ENCODE results near the gene GOLGA2. TPM values are rescaled to one million over a fixed set of nuclear protein-coding genes. Genes with fewer than 3 reads are reported as not detected.

The GOLGA2 gene
- total RNA-seq (2022; extraction: Qiagen RNA extraction) = 38.8 to 52.8 TPM (median 45.6 TPM) in 5 replicates

GRCh38 chr9:128275198-128276007 is at the start of gene GOLGA2:
Gene GOLGA2, minus strand, starts transcription at chr9:128276007. Its CDS starts 31 bp downstream, at chr9:128275976.

GRCh38 chr9:128322404-128323211 is 46.8 kb upstream of the GOLGA2 start, which contains the start of the genes COQ4 and TRUB2:
Gene COQ4, plus strand, starts transcription at chr9:128322839. Its CDS starts 20 bp downstream, at chr9:128322859.
Gene TRUB2, minus strand, starts transcription at chr9:128322447. Its CDS starts 39 bp downstream, at chr9:128322408.

DNA sequence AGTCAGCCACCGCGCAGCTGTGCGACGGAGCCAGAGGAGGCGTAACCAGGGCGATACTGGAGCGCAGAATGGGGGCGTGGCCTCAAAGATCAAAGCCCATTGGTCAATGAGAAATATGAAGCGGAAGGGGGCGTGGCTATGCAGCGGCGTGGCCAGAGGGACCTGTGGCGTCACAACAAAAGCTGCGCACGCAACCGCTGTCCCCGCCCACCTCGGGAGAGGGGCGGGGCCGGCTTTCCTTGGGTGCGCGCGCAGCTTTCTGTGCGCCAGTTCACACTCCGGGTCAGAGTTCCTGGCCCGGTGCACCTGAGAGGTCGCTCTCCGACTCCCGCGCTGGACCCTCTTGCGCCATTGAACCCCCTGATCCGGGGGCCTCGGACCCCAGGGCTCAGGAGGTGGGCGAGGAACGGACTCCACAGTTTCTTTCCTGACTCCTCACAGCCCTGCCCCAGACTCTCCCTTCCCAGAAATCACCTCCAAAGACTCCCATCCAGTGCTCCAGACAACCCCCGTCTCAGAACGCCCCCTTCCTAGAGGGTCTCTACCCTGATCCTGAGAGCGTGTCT is 284 bp upstream of the GOLGA2 start, which contains the start of gene SWI5:
Gene SWI5 (plus strand): TSS at position 269 of the 566 bp plus-strand sequence.

Other genes with a start within 250 kb of the GOLGA2 start
- gene NAIF1, start 208.7 kb downstream of the GOLGA2 start, total RNA-seq (2022; extraction: Qiagen RNA extraction) = 4.9 to 8.3 TPM (median 6.4 TPM) in 5 replicates
- gene SLC25A25, start 207.8 kb downstream of the GOLGA2 start, total RNA-seq (2022; extraction: Qiagen RNA extraction) = 7.5 to 9.5 TPM (median 9.1 TPM) in 5 replicates
- gene PTGES2, start 148.3 kb downstream of the GOLGA2 start, total RNA-seq (2022; extraction: Qiagen RNA extraction) = 71.6 to 105 TPM (median 99.3 TPM) in 5 replicates
- gene LCN2, start 126.6 kb downstream of the GOLGA2 start, total RNA-seq (2022; extraction: Qiagen RNA extraction) = 2.7 to 5.2 TPM (median 4.3 TPM) in 5 replicates
- 43.1 to 66.3 TPM (median 62.6 TPM) in 5 replicates for gene BBLN, start 115.7 kb downstream of the GOLGA2 start, total RNA-seq (2022; extraction: Qiagen RNA extraction)
- 67.7 to 95.1 TPM (median 82.4 TPM) in 5 replicates for gene CIZ1, start 84.4 kb downstream of the GOLGA2 start, total RNA-seq (2022; extraction: Qiagen RNA extraction)
- 77.9 to 94.3 TPM (median 86.7 TPM) in 5 replicates for gene DNM1, start 72.6 kb downstream of the GOLGA2 start, total RNA-seq (2022; extraction: Qiagen RNA extraction)
- 38.9 to 45.9 TPM (median 42.0 TPM) in 5 replicates for gene SWI5, start 269 bp upstream of the GOLGA2 start, total RNA-seq (2022; extraction: Qiagen RNA extraction)
- 42.8 to 49.8 TPM (median 46.5 TPM) in 5 replicates for gene TRUB2, start 46.4 kb upstream of the GOLGA2 start, total RNA-seq (2022; extraction: Qiagen RNA extraction)
- gene COQ4, start 46.8 kb upstream of the GOLGA2 start, total RNA-seq (2022; extraction: Qiagen RNA extraction) = 52.3 to 65.2 TPM (median 57.5 TPM) in 5 replicates
- gene SLC27A4, start 64.5 kb upstream of the GOLGA2 start, total RNA-seq (2022; extraction: Qiagen RNA extraction) = 35.9 to 47.8 TPM (median 45.7 TPM) in 5 replicates
- 64.2 to 87.6 TPM (median 81.7 TPM) in 5 replicates for gene URM1, start 95.4 kb upstream of the GOLGA2 start, total RNA-seq (2022; extraction: Qiagen RNA extraction)
- gene CERCAM, start 144.8 kb upstream of the GOLGA2 start, total RNA-seq (2022; extraction: Qiagen RNA extraction) = 34.2 to 38.7 TPM (median 35.6 TPM) in 5 replicates
- gene ODF2, start 180.0 kb upstream of the GOLGA2 start, total RNA-seq (2022; extraction: Qiagen RNA extraction) = 24.7 to 27.7 TPM (median 25.2 TPM) in 5 replicates
- 26.5 to 30.1 TPM (median 29.1 TPM) in 5 replicates for gene GLE1, start 228.7 kb upstream of the GOLGA2 start, total RNA-seq (2022; extraction: Qiagen RNA extraction)

All from A549 treated with Mapracorat at 1 μM for 4 hours (cell line).